Testis (tissue), 3 donors: ENCODE data around the gene ATP1A3. TPM values are rescaled to one million over a fixed set of nuclear protein-coding genes. Genes with fewer than 3 reads are reported as not detected.

ENCODE experiments used
- DNase-seq: peaks from one replicate; pipeline ENCODE4 v3.0.0-alpha.2; 2019
- H3K27ac ChIP-seq, 2 donors: fragments of 200-600 bp; sonication (generic); one replicate each; pipeline ENCODE4 v1.5.1; 2019
- H3K27me3 ChIP-seq: fragments of 200-600 bp; sonication (generic); one replicate; pipeline ENCODE4 v1.5.1; 2019
- H3K36me3 ChIP-seq: fragments of 200-600 bp; sonication (generic); one replicate; pipeline ENCODE4 v1.5.1; 2017; ENCODE audit warnings: low read depth; ENCODE audit errors: missing control alignments
- H3K4me1 ChIP-seq: fragments of 200-600 bp; sonication (generic); one replicate; pipeline ENCODE4 v1.5.1; 2019
- H3K4me3 ChIP-seq, 2 donors: fragments of 200-600 bp; sonication (generic); one replicate each; pipeline ENCODE4 v1.5.1; 2017 to 2019
- H3K9me3 ChIP-seq: fragments of 200-600 bp; sonication (generic); one replicate; pipeline ENCODE4 v1.5.1; 2017
- POLR2A ChIP-seq: fragments of 450-650 bp; IDR thresholded peaks from one replicate; pipeline ENCODE4 v1.6.1; 2017; ENCODE audit warnings: antibody characterized with exemption, mild to moderate bottlenecking, moderate library complexity
- WGBS, 2 donors: methylation state at CpG; one replicate each; pipeline ENCODE4 v1.1.5; 2018; 5-methylcytosine and 5-hydroxymethylcytosine counted together
- intact Hi-C: fragments of 100-400 bp; cut with DNase I; formaldehyde crosslinking; loops from one replicate; pipeline ENCODE4 v1.15.1; 2023; ENCODE audit warnings: low total_unique reads
- polyA plus RNA-seq: library from polyadenylated mRNA; stranded (reverse); fragments of 350-450 nt; fragmentation: Illumina TruSeq; extraction: RNeasy Lipid Tissue Mini Kit (QIAGEN cat#74804); gene quantifications from one replicate; pipeline ENCODE4 v1.2.3, GENCODE V29; 2014; ENCODE audit warnings: low read depth, low replicate concordance; ENCODE audit not compliant: insufficient read depth
- total RNA-seq, 2 donors: library from RNA; depleted of rRNA; stranded (reverse); fragments of >200 nt; gene quantifications; one replicate each; pipeline ENCODE4 v1.2.3, GENCODE V29; 2016
- TF ChIP-seq, protein P1 (sequence below), 3 experiments: fragments of 450-650 bp in 2 of 3; fragments of 200-600 bp in 1 of 3; sonication (generic) in 1 of 3; IDR thresholded peaks; one replicate each; pipeline ENCODE4 v1.5.1; 2016 to 2019; ENCODE audit warnings: antibody characterized with exemption in 3 of 3, mild to moderate bottlenecking in 2 of 3, moderate library complexity in 1 of 3

Gene ATP1A3
- total and polyA plus RNA-seq, 3 donors from 2014 or later, result 30.3 to 87.3 (median 60.8) TPM

- Histone ChIP-seq H3K27me3 (no peaks in the 10 kb centered on the region), H3K4me1 (no peaks in the 10 kb centered on the region), H3K4me3 (no peak overlapping the region), H3K27ac (no peak overlapping the region), H3K36me3 (no peaks in the 10 kb centered on the region), H3K9me3 (no peaks in the 10 kb centered on the region)
- DNase-seq, result no peak
- WGBS, 2 donors, result 43 to 48% methylated on average over 22 of the region's 22 CpGs
- TF ChIP-seq, protein P1, sequence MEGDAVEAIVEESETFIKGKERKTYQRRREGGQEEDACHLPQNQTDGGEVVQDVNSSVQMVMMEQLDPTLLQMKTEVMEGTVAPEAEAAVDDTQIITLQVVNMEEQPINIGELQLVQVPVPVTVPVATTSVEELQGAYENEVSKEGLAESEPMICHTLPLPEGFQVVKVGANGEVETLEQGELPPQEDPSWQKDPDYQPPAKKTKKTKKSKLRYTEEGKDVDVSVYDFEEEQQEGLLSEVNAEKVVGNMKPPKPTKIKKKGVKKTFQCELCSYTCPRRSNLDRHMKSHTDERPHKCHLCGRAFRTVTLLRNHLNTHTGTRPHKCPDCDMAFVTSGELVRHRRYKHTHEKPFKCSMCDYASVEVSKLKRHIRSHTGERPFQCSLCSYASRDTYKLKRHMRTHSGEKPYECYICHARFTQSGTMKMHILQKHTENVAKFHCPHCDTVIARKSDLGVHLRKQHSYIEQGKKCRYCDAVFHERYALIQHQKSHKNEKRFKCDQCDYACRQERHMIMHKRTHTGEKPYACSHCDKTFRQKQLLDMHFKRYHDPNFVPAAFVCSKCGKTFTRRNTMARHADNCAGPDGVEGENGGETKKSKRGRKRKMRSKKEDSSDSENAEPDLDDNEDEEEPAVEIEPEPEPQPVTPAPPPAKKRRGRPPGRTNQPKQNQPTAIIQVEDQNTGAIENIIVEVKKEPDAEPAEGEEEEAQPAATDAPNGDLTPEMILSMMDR (IDR thresholded peaks at IDR 0.05), result no peak
- TF ChIP-seq POLR2A, result no peak
- intact Hi-C loops, result no loop called here
Measured at GRCh38 chr19:41921577-41922576, 72.2 kb downstream of the ATP1A3 start.

DNA sequence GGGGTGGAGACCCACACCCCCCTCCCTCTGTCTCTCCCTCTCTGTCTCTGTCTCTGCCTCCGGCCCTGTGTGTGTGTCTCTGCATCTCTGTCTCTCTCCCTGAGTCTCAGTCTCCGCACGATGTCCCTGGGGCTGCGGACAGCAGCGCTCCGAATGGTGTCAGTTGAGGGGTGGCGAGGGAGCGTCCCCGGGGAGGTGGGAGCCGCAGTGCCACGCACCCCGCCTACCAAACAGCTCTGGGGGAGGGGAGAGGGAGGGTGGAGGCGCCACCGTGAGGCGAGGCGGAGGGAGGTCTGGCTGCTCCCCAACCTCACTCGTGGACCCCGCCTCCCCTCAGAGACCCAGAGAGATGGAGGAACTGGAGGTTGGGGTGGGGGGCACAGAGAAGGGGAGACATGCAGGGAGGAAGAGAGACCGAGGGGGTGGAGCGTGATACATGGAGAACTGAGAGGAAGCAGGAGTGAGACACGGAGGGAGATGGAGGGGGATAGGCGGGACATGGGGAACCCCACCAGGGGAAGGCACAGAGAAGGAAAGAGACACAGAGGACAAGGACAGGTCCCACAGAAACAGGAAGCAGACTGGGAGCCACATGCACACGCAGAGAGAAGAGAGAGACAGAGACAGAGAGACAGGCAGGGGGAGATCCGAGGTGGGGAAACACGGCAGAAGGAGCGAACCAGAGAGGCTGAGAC lies 73.0 kb downstream of the ATP1A3 start:
- H3K4me1 ChIP-seq, result no peaks in the 10 kb centered on the region
- WGBS, 2 donors, result 34 to 37% methylated on average over 22 to 26 of the region's 26 CpGs
- intact Hi-C loops, result no loop called here
- no peaks in the 10 kb centered on the region for H3K27me3 ChIP-seq
- no peaks in the 10 kb centered on the region for H3K36me3 ChIP-seq
- no peak for DNase-seq
- TF ChIP-seq, protein P1 (IDR thresholded peaks at IDR 0.05), result no peak
- no peak for TF ChIP-seq POLR2A
- no peaks in the 10 kb centered on the region for H3K9me3 ChIP-seq
- no peak overlapping the region for H3K27ac ChIP-seq
- no peak overlapping the region for H3K4me3 ChIP-seq

DNA sequence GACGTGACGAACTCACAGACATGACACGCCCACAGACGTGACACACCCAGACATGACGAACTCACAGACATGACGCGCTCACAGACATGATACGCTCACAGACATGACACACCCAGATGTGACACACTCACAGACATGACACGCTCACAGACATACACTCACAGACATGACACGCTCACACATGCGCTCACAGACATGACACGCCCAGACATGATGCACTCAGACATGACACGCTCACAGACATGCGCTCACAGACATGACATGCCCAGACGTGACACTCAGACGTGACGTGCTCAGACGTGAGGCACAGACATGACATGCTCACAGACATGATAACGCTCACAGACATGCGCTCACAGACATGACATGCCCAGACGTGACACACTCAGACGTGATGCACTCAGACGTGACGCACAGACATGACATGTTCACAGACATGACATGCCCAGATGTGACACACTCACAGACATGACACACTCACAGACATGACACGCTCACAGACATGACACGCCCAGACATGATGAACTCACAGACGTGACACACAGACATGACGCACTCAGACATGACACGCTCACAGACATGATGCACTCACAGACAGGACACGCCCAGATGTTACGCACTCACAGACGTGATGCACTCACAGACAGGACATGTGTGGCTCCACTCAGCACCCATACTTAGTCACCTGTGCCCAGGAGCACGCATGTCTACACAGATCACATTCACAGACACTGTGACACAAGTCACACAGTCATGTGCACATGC lies 73.9 kb downstream of the ATP1A3 start:
- peaks cover 2% of the 10 kb centered on the region for H3K4me1 ChIP-seq
- no peak overlapping the region for H3K4me3 ChIP-seq
- no peak for DNase-seq
- H3K27ac ChIP-seq, result no peak overlapping the region
- H3K36me3 ChIP-seq, result no peaks in the 10 kb centered on the region
- no peak for TF ChIP-seq POLR2A
- TF ChIP-seq, protein P1 (IDR thresholded peaks at IDR 0.05), result no peak
- 90 to 92% methylated on average over 29 to 33 of the region's 33 CpGs for WGBS, 2 donors
- intact Hi-C loops, result no loop called here
- no peaks in the 10 kb centered on the region for H3K27me3 ChIP-seq
- no peaks in the 10 kb centered on the region for H3K9me3 ChIP-seq

GRCh38 chr19:41918653-41919244 lies 75.3 kb downstream of the ATP1A3 start:
- H3K36me3 ChIP-seq, result no peaks in the 10 kb centered on the region
- 89 to 92% methylated on average over 5 of the region's 5 CpGs for WGBS, 2 donors
- intact Hi-C loops, result no loop called here
- no peaks in the 10 kb centered on the region for H3K9me3 ChIP-seq
- DNase-seq, result no peak
- H3K4me1 ChIP-seq, result peaks cover 3% of the 10 kb centered on the region
- H3K27me3 ChIP-seq, result no peaks in the 10 kb centered on the region
- no peak overlapping the region for H3K27ac ChIP-seq
- TF ChIP-seq POLR2A, result no peak
- TF ChIP-seq, protein P1 (IDR thresholded peaks at IDR 0.05), result no peak
- H3K4me3 ChIP-seq, result no peak overlapping the region
